SU-DHL-6 (cell line): ENCODE results near the gene TMEM39A.

Experiments
- EZH2phosphoT487 ChIP-seq: fragments of 200-600 bp; sonication (generic), shearing (Covaris generic); conservative IDR thresholded peaks from 2 replicates; pipeline ENCODE4 v1.6.1; 2018; ENCODE audit warnings: mild to moderate bottlenecking, antibody characterized with exemption, low read length, moderate library complexity, mixed read lengths
- TF ChIP-seq, protein P1 (sequence below): fragments of 200-600 bp; sonication (generic); IDR thresholded peaks from one replicate; pipeline ENCODE4 v1.5.1; 2017; ENCODE audit warnings: antibody characterized with exemption, mild to moderate bottlenecking, low read length, moderate library complexity; ENCODE audit not compliant: insufficient read depth, poor library complexity, severe bottlenecking

DNA sequence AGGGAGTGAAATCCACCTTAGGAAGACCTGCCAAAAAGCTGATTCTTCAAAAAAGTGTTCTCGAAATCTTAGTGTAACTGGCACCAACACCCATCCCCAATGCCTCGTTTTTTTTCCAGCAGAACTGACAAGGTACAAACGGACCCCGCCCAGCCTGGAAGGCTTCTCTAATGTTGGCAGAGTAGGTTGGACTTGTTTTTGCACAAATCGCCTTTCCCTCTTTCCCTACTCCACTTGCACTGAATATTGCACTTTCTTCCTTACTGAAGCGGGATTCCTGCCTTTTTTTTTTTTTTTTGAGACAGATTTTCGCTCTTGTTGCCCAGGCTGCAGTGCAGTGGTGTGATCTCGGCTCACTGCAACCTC is 34.4 kb upstream of the TMEM39A start:
- TF ChIP-seq, protein P1, sequence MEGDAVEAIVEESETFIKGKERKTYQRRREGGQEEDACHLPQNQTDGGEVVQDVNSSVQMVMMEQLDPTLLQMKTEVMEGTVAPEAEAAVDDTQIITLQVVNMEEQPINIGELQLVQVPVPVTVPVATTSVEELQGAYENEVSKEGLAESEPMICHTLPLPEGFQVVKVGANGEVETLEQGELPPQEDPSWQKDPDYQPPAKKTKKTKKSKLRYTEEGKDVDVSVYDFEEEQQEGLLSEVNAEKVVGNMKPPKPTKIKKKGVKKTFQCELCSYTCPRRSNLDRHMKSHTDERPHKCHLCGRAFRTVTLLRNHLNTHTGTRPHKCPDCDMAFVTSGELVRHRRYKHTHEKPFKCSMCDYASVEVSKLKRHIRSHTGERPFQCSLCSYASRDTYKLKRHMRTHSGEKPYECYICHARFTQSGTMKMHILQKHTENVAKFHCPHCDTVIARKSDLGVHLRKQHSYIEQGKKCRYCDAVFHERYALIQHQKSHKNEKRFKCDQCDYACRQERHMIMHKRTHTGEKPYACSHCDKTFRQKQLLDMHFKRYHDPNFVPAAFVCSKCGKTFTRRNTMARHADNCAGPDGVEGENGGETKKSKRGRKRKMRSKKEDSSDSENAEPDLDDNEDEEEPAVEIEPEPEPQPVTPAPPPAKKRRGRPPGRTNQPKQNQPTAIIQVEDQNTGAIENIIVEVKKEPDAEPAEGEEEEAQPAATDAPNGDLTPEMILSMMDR = no peak
- no peak for TF ChIP-seq EZH2phosphoT487
